ENCODE measurements around the gene CHTF18. TPM values are rescaled to one million over a fixed set of nuclear protein-coding genes. Genes with fewer than 3 reads are reported as not detected.

CHTF18 gene
- polyA plus RNA-seq, 1 donor (not counting 4 experiments of a cell fraction or from before 2014, with no cell fraction given) = 5.7 TPM

GRCh38 chr16:822909-823297 is 34.5 kb downstream of the CHTF18 start:
- Histone ChIP-seq H3K9me1 (ENCODE audit: control insufficient read depth, extremely low read depth, insufficient read depth, low read length) (no peaks in the 10 kb centered on the region), H4K20me1 (ENCODE audit: control insufficient read depth, extremely low read depth, insufficient read depth, low read length) (no peaks in the 10 kb centered on the region), H3K27ac (ENCODE audit: control insufficient read depth, insufficient read depth, low read length) (no peak overlapping the region), H3K4me3 (ENCODE audit: control insufficient read depth in 2 of 3, extremely low read depth in 1 of 3, insufficient read depth in 2 of 3, low read depth in 1 of 3, low read length in 3 of 3) (no peak overlapping the region), H3K9ac (ENCODE audit: control insufficient read depth, extremely low read depth, insufficient read depth, low read length) (no peak overlapping the region), H3K4me2 (ENCODE audit: control insufficient read depth, extremely low read depth, insufficient read depth, low read depth, low read length) (no peak overlapping the region), H3K4me1 (ENCODE audit: control insufficient read depth, extremely low read depth, insufficient read depth, low read length) (no peaks in the 10 kb centered on the region), H3K9me3 (ENCODE audit: control insufficient read depth, low read depth, low read length) (no peaks in the 10 kb centered on the region), H3K36me3 (ENCODE audit: control insufficient read depth in 2 of 2, extremely low read depth in 1 of 2, insufficient read depth in 2 of 2, low read length in 2 of 2) (no peaks in the 10 kb centered on the region), H2AFZ (ENCODE audit: control insufficient read depth, low read length) (no peak overlapping the region), H3K79me2 (ENCODE audit: control insufficient read depth, insufficient read depth, low read length) (no peaks in the 10 kb centered on the region), H3K27me3 (ENCODE audit: control insufficient read depth, extremely low read depth, insufficient read depth, low read length) (peaks cover 19% of the 10 kb centered on the region)
- dilution Hi-C loops (cut with MboI; ENCODE audit: extremely low pct_ligation_motif_present, low sequenced_read_pairs) = no loop called here
- FAIRE-seq (no peak), DNase-seq (ENCODE audit: low read depth, low spot score) (no peak)
- TF ChIP-seq EZH2 (IDR thresholded peaks at IDR 0.05; ENCODE audit: low read length) = no peak
- TF ChIP-seq CTCF (optimal IDR thresholded peaks at IDR 0.05 in 1 of 3, IDR thresholded peaks at IDR 0.05 in 1 of 3, conservative IDR thresholded peaks at IDR 0.05 in 1 of 3; ENCODE audit: extremely low read depth in 1 of 3, insufficient read depth in 2 of 3, low read length in 3 of 3) = no peak

- Histone ChIP-seq H3K4me1 (ENCODE audit: control insufficient read depth, extremely low read depth, insufficient read depth, low read length) (no peaks in the 10 kb centered on the region), H3K27me3 (ENCODE audit: control insufficient read depth, extremely low read depth, insufficient read depth, low read length) (peaks cover 14% of the 10 kb centered on the region), H3K79me2 (ENCODE audit: control insufficient read depth, insufficient read depth, low read length) (no peaks in the 10 kb centered on the region), H3K4me3 (ENCODE audit: control insufficient read depth in 2 of 3, extremely low read depth in 1 of 3, insufficient read depth in 2 of 3, low read depth in 1 of 3, low read length in 3 of 3) (no peak overlapping the region), H3K27ac (ENCODE audit: control insufficient read depth, insufficient read depth, low read length) (no peak overlapping the region), H2AFZ (ENCODE audit: control insufficient read depth, low read length) (no peak overlapping the region), H3K9me3 (ENCODE audit: control insufficient read depth, low read depth, low read length) (no peaks in the 10 kb centered on the region), H3K4me2 (ENCODE audit: control insufficient read depth, extremely low read depth, insufficient read depth, low read depth, low read length) (no peak overlapping the region), H4K20me1 (ENCODE audit: control insufficient read depth, extremely low read depth, insufficient read depth, low read length) (no peaks in the 10 kb centered on the region), H3K9me1 (ENCODE audit: control insufficient read depth, extremely low read depth, insufficient read depth, low read length) (no peaks in the 10 kb centered on the region), H3K9ac (ENCODE audit: control insufficient read depth, extremely low read depth, insufficient read depth, low read length) (no peak overlapping the region), H3K36me3 (ENCODE audit: control insufficient read depth in 2 of 2, extremely low read depth in 1 of 2, insufficient read depth in 2 of 2, low read length in 2 of 2) (no peaks in the 10 kb centered on the region)
- DNase-seq (ENCODE audit: low read depth, low spot score) = no peak
- TF ChIP-seq EZH2 (IDR thresholded peaks at IDR 0.05; ENCODE audit: low read length) = no peak
- TF ChIP-seq CTCF (optimal IDR thresholded peaks at IDR 0.05 in 1 of 3, IDR thresholded peaks at IDR 0.05 in 1 of 3, conservative IDR thresholded peaks at IDR 0.05 in 1 of 3; ENCODE audit: extremely low read depth in 1 of 3, insufficient read depth in 2 of 3, low read length in 3 of 3) = no peak
- dilution Hi-C loops (cut with MboI; ENCODE audit: extremely low pct_ligation_motif_present, low sequenced_read_pairs) = no loop called here
- no peak for FAIRE-seq
These were observed 35.8 kb downstream of the CHTF18 start for GRCh38 chr16:824194-824593.

All from keratinocyte (primary cell).